HG02798 (cell line): ENCODE data around the gene WRAP73.
"Not testable (repeated sequence)": the region's sequence is repeated elsewhere in the genome, so short reads cannot be mapped to it uniquely, and the experiment has no call there.

Source experiments
- ATAC-seq: cut with Tn5 transposase; IDR thresholded peaks from one replicate; pipeline ENCODE4 v1.9.1; 2021; ENCODE audit warnings: mild to moderate bottlenecking; ENCODE audit not compliant: unreplicated experiment, poor library complexity

Gene WRAP73

GRCh38 chr1:3584915-3585314 lies 65.0 kb downstream of the WRAP73 start:
- no peak for ATAC-seq

DNA sequence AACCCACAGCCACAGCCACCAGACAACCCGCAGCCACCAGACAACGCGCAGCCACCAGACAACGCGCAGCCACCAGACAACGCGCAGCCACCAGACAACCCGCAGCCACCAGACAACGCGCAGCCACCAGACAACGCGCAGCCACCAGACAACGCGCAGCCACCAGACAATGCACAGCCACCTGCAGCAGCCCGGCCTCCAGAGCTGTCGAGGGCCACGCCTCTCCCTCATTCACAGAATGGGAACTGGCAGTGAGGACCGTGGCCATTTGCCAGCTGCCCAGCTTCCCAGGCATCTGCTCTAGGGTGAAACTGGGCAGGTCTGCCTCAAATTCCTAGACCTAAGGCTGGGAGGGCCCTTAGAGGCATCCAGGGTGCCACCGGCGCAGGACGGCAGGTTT lies 66.2 kb downstream of the WRAP73 start:
- ATAC-seq, result not testable (repeated sequence)

DNA sequence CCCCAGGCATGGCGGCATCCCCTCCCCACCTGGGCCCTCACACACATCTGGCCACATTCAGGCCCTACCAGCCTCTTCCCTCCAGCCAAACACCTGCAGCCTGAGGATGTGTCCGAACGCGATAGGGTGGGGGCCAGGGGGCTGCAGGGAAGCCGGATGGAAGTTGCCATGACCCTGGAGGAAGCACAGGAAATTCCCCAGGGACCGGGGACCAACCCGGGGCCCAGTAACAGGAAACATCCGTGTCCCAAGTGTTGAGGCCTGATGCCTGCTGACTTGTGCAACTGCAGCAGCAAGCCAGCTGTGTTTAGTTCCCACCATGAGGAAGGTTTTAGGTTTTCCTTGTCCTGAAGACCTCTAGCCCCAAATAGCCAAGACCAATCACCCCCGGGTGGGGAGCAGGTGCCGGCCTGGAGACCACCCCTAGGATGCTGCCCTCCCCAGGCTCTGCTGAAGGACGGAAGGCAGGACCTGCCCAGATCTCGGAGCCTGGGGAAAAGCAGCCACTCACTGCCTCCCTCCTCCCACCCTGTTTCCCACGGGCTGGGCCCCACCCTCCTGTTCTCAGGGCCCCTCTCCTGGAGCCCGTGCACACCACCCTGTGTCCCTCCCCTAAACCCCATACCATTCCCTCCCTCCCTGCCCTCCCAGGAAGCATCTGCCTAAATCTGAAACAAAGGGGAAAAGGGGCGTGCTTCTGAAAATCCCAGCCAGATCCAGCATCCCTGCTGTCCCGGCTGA lies 68.4 kb downstream of the WRAP73 start:
- no peak for ATAC-seq
